HG03565 (cell line): Measurements from ENCODE around the gene RASGEF1C.

ENCODE experiments used
- ATAC-seq: cut with Tn5 transposase; IDR thresholded peaks from one replicate; pipeline ENCODE4 v1.9.1; 2021; ENCODE audit warnings: mild to moderate bottlenecking, moderate library complexity; ENCODE audit not compliant: unreplicated experiment

The RASGEF1C gene

GRCh38 chr5:180086816-180087399 lies 122.1 kb downstream of the RASGEF1C start:
- ATAC-seq = no peak

GRCh38 chr5:180085837-180086236 lies 123.2 kb downstream of the RASGEF1C start:
- ATAC-seq = no peak

GRCh38 chr5:180084638-180085561 lies 124.1 kb downstream of the RASGEF1C start:
- ATAC-seq = no peak

GRCh38 chr5:180083529-180084060 lies 125.4 kb downstream of the RASGEF1C start:
- no peak for ATAC-seq

GRCh38 chr5:180082633-180083420 lies 126.2 kb downstream of the RASGEF1C start:
- ATAC-seq = no peak

- no peak for ATAC-seq
Measured at GRCh38 chr5:180081481-180081880, 127.5 kb downstream of the RASGEF1C start.

GRCh38 chr5:180080486-180081280 lies 128.3 kb downstream of the RASGEF1C start:
- ATAC-seq = no peak

GRCh38 chr5:180079702-180080466 lies 129.1 kb downstream of the RASGEF1C start:
- ATAC-seq = no peak

GRCh38 chr5:180078348-180078747 lies 130.7 kb downstream of the RASGEF1C start:
- ATAC-seq = no peak

GRCh38 chr5:180077594-180078284 lies 131.3 kb downstream of the RASGEF1C start:
- no peak for ATAC-seq

GRCh38 chr5:180075703-180076102 lies 133.3 kb downstream of the RASGEF1C start:
- ATAC-seq = no peak

GRCh38 chr5:180074462-180074861 lies 134.5 kb downstream of the RASGEF1C start:
- no peak for ATAC-seq

GRCh38 chr5:180072556-180072955 lies 136.5 kb downstream of the RASGEF1C start:
- no peak for ATAC-seq

GRCh38 chr5:180072256-180072548 lies 136.8 kb downstream of the RASGEF1C start:
- no peak for ATAC-seq

GRCh38 chr5:180071531-180072255 lies 137.3 kb downstream of the RASGEF1C start, which contains the start of gene RNF130:
TSS of gene RNF130 (minus strand) at chr5:180071759. CDS start at chr5:180071702, 57 bp downstream.
- peak; percentile 52 for ATAC-seq

GRCh38 chr5:180070756-180071530 lies 138.1 kb downstream of the RASGEF1C start:
- ATAC-seq = no peak

GRCh38 chr5:180069589-180070247 lies 139.3 kb downstream of the RASGEF1C start:
- ATAC-seq = no peak
